Gastroesophageal sphincter (tissue), 3 donors: ENCODE results near the gene DNAH17.

ENCODE experiments used
- CTCF ChIP-seq, 4 experiments: fragments of 200-600 bp in 2 of 4; fragments of 450-650 bp in 2 of 4; sonication (generic) in 1 of 4; IDR thresholded peaks; one replicate each; pipeline ENCODE4 v1.5.1; 2017 to 2019; ENCODE audit warnings: antibody characterized with exemption in 4 of 4, mild to moderate bottlenecking in 2 of 4, moderate library complexity in 2 of 4
- EP300 ChIP-seq: sonication (generic); formaldehyde crosslinking; IDR thresholded peaks from one replicate; pipeline ENCODE4 v1.6.1; 2017; ENCODE audit warnings: antibody characterized with exemption, mild to moderate bottlenecking
- POLR2A ChIP-seq, 2 donors: fragments of 450-650 bp; IDR thresholded peaks; one replicate each; pipeline ENCODE4 v1.6.1; 2017; ENCODE audit warnings: antibody characterized with exemption in 2 of 2, mild to moderate bottlenecking in 2 of 2, moderate library complexity in 1 of 2
- POLR2AphosphoS5 ChIP-seq: sonication (generic); formaldehyde crosslinking; IDR thresholded peaks from one replicate; pipeline ENCODE4 v1.6.1; 2017; ENCODE audit warnings: antibody characterized with exemption

- TF ChIP-seq POLR2A (IDR thresholded peaks at IDR 0.05) (no peak), CTCF (IDR thresholded peaks at IDR 0.05) (no peak), POLR2AphosphoS5 (no peak), EP300 (no peak)
Observed at GRCh38 chr17:78438694-78439325, 138.4 kb downstream of the DNAH17 start.
